IgD-negative memory B cell (primary cell): ENCODE data around the gene CEP170B. TPM values are rescaled to one million over a fixed set of nuclear protein-coding genes. Genes with fewer than 3 reads are reported as not detected.

Source experiments
- H3K27ac Mint-ChIP-seq, 3 donors: one replicate each; pipeline ENCODE4 v1.8.0; 2020 to 2022; ENCODE audit warnings: mild to moderate bottlenecking in 3 of 3, mixed read lengths in 3 of 3, moderate library complexity in 1 of 3
- H3K27me3 Mint-ChIP-seq: one replicate; pipeline ENCODE4 v1.8.0; 2021; ENCODE audit warnings: mixed read lengths
- H3K36me3 Mint-ChIP-seq: one replicate; pipeline ENCODE4 v1.8.0; 2020; ENCODE audit warnings: mild to moderate bottlenecking, mixed read lengths
- H3K4me1 Mint-ChIP-seq, 3 donors: one replicate each; pipeline ENCODE4 v1.8.0; 2020 to 2022; ENCODE audit warnings: mixed read lengths in 3 of 3, mild to moderate bottlenecking in 1 of 3
- H3K4me3 Mint-ChIP-seq, 4 donors: one replicate each; pipeline ENCODE4 v1.8.0; 2020 to 2022; ENCODE audit warnings: mild to moderate bottlenecking in 4 of 4, mixed read lengths in 4 of 4, moderate library complexity in 3 of 4
- H3K9me3 Mint-ChIP-seq, 3 donors: one replicate each; pipeline ENCODE4 v1.8.0; 2020 to 2021; ENCODE audit warnings: mixed read lengths in 3 of 3, mild to moderate bottlenecking in 1 of 3
- polyA plus RNA-seq: library from polyadenylated mRNA; unstranded; fragments of 300-500 nt; fragmentation: Illumina TruSeq; gene quantifications from one replicate; pipeline ENCODE4 v1.2.3, GENCODE V29; 2021

The CEP170B gene
- polyA plus RNA-seq, 1 donor from 2014 or later, result not detected

DNA sequence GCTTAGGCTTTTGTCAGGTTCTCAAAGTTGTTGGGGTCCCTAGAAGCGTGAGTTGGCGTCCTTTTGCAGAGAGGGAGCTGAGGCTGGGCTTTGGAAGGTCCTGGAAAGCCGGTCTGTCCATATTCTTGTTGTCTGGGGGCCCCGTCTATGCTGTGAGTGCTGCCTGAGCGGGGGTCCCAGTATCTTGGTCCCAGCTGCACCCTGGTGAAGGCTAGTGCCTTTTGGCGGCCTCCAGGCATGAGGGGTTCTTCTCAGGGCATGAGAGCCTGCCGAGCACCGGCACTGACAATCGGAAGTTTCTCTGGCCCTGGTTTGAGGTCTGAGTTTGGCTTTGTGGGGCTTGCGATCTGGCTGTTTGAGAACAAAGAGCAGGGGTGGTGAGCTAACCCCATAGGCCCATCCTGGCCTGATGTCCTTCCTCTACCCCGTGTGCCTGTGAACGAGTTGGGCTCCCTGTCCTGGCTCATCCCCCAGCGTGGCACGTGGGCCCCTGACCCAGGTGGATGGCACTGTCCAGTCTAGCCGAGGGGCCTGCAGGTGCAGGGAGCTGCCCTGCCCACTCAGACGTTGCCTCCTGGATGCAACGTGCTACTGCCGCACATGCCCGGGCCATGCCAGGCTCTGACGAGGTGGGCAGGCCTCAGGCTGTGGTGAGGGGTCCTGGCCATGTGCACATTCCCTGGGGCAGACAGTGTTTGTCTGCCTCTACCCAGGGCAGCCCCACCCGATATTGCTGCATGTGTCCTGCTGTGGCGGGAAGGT lies 3.9 kb downstream of the CEP170B start:
- H3K4me1 Mint-ChIP-seq, result peaks cover 4 to 7% (median 5%) of the 10 kb centered on the region in 3 donors
- no peaks in the 10 kb centered on the region for H3K36me3 Mint-ChIP-seq
- no peaks in the 10 kb centered on the region for H3K9me3 Mint-ChIP-seq
- no peak overlapping the region for H3K4me3 Mint-ChIP-seq
- no peak overlapping the region for H3K27ac Mint-ChIP-seq
- peaks cover 22% of the 10 kb centered on the region for H3K27me3 Mint-ChIP-seq

DNA sequence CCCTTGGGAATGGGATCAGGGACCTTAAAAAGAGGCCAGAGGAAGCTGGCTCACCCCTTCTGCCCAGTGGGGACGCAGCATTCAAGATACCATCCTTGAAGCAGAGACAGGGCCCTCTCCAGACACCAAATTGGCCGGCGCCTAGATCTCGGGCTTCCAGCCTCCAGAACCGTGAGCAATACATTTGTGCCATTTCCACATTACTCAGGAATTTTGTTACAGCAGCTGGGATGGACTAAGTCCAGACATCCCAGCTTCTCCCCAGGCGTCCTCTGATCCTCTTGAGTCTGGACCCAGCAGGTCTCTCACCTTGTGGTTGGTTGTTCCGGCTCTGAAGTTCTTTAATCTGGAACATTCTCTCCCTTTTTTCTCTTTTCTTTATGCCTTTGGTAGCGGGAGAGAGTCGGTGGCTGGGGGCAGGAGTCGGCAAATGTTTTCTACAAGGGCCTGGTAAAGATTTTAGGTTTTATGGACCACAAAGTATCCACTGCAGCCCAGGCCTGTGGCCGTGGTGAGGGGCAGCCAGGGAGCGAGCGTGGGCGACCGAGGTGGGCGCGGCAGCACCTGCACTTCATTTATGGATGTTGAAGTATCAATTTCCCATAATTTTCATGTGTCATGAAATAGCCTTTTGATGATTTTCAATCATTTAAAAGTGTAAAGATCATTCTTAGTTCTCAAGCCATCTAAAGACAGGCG lies 4.8 kb downstream of the CEP170B start:
- Mint-ChIP-seq H3K36me3 (no peaks in the 10 kb centered on the region), H3K4me1 (peaks cover 4 to 6% (median 5%) of the 10 kb centered on the region in 3 donors), H3K4me3 (peak overlapping the region in 1 of 4 donors; percentile 45), H3K27me3 (peaks cover 22% of the 10 kb centered on the region), H3K27ac (no peak overlapping the region), H3K9me3 (no peaks in the 10 kb centered on the region)

DNA sequence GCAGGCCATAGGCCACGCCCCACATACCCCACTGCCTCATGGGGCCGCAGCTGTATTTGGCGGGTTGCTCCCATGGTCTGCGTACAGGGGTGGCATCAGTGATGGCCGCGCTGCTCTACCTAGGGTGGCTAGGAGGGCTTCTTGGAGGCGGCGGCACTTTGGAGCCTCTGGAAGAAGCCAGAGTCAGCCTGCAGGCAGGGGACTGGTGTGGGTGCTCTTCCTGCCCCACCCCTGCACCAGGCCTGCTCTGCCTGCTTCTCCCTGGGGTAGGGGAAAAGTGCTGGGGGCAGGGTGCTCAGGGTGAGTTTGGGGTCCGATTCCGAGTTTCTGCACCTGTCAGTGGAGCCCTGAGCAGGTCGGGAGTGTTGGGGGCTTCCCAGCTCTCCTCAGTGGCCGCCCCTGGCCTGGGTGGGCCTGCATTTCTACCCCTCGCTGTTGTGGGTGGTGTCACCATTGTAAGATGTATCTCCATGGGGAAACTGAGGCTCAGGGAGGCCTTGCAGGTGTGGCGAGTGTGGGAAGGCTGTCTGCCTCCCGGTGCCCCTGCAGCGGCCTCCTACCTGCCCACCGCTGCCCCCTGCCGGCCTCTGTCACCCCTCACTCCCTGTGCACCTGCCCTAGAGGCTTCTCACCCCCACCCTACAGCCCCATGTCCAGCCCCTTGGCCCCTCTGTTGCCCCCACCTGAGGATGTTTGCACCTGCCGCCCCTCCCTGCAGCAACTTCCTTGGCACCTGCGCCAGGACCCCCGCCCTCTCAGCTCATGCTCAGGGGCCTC lies 5.5 kb downstream of the CEP170B start:
- H3K4me1 Mint-ChIP-seq, result peaks cover 4 to 6% (median 5%) of the 10 kb centered on the region in 3 donors
- no peaks in the 10 kb centered on the region for H3K9me3 Mint-ChIP-seq
- H3K4me3 Mint-ChIP-seq, result peak overlapping the region in 1 of 4 donors; percentile 49
- H3K27me3 Mint-ChIP-seq, result peaks cover 25% of the 10 kb centered on the region
- no peaks in the 10 kb centered on the region for H3K36me3 Mint-ChIP-seq
- no peak overlapping the region for H3K27ac Mint-ChIP-seq

DNA sequence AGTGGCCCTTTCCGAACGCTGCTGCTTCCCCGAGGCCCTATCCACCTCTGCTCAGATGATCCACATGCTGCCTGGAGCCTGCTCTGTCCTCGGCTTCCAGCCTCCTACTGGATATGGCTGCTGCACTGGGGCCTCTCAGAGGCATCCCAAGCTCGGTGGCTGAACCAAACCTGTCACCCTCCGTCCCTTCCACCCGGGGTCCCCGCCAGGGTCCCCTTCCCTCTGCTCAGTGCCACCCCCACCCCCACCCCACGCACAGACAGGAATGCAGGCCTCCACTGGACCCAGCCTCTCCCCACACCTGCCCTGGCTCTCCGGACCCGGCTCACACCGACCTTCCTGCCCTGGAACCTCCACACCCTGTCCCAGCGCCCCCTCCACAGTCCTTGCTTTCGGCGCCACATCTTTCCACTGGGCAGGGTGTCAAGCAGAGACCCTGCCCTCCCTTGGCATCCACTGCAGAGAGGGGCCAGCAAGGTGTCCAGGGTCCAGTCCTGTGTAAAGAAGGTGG lies 6.1 kb downstream of the CEP170B start:
- Mint-ChIP-seq H3K36me3 (no peaks in the 10 kb centered on the region), H3K27ac (no peak overlapping the region), H3K4me1 (peaks cover 4 to 6% (median 5%) of the 10 kb centered on the region in 3 donors), H3K9me3 (no peaks in the 10 kb centered on the region), H3K27me3 (peaks cover 25% of the 10 kb centered on the region), H3K4me3 (no peak overlapping the region)

DNA sequence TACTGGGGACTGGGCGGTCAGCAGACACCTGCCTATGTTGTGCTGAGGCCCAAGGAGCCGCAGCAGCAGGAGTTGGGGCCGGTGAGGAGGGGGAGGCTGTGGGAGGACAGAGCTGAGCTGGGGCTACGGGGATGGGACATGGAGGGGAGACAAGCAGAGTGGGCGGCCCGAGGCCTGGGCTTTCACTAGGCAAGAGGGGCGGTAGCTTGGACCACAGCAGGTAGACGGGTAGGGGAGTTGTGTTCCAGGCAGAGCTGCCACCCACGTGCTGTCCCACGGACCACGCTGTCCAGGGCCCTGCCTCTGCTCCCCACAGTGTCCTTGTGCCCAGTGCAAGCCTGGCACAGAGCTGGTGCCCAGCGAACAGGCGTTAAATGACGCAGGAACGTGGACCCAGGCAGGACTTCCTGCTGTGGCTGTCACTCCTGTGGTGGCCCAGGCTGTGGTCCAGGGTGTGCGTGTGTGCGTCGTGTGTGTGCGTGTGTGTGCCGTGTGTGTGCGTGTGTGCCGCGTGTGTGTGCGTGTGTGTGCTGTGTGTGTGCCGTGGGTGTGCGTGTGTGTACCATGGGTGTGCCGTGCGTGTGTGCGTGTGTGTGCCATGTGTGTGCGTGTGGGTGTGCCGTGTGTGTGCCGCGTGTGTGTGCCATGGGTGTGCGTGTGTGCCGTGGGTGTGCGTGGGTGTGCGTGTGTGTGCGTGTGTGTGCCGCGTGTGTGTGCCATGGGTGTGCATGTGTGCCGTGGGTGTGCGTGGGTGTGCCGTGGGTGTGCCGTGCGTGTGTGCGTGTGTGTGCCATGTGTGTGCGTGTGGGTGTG lies 6.8 kb downstream of the CEP170B start:
- peak overlapping the region in 1 of 4 donors; percentile 75 for H3K4me3 Mint-ChIP-seq
- H3K36me3 Mint-ChIP-seq, result no peaks in the 10 kb centered on the region
- no peak overlapping the region for H3K27ac Mint-ChIP-seq
- H3K27me3 Mint-ChIP-seq, result peaks cover 24% of the 10 kb centered on the region
- no peaks in the 10 kb centered on the region for H3K9me3 Mint-ChIP-seq
- H3K4me1 Mint-ChIP-seq, result peaks cover 4 to 6% (median 4%) of the 10 kb centered on the region in 3 donors

DNA sequence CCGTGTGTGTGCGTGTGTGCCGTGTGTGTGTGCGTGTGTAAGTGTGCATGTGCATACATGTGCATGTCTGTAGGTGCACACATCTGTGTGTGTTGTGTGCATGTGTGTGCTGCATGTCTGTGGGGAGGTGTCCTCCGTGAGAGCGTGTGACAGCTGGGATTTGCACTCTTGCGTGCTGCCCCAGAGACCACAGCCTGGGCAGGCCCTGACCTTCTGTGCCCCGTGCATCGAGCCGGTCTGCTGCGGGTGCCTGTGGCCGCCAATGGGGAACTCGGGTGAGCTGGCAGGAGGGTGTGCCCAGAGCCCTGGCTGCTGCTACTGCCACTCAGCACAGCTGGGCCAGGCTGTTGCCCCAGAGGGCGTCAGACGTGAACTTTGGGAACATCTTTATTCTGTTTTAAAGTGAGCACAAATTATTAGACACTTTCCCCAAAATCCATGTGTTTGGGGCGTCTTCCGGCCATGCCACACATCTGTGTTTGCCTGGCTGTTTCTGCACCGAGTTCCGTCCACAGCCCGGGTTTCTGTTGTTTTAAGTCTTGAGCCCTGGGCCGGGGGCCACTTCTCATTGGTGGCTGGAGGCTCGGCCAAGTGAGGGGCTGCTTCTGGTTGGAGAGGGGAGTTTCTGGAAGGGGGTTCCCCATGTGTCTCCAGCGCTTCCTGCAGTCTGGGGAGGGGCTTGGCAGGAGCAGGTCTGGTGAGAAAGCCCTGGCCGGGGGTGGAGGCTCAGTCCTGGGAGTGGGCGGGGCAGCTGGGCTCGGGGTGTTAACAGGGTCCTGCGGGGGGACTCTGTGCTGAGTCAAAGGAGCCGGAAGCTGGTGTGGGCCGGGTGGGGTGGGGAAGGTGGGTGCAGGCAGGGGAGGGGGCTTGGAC lies 7.6 kb downstream of the CEP170B start:
- no peaks in the 10 kb centered on the region for H3K9me3 Mint-ChIP-seq
- H3K36me3 Mint-ChIP-seq, result no peaks in the 10 kb centered on the region
- peaks cover 18% of the 10 kb centered on the region for H3K27me3 Mint-ChIP-seq
- H3K4me1 Mint-ChIP-seq, result peaks cover 4 to 6% (median 4%) of the 10 kb centered on the region in 3 donors
- no peak overlapping the region for H3K27ac Mint-ChIP-seq
- H3K4me3 Mint-ChIP-seq, result peak overlapping the region in 1 of 4 donors; percentile 75

DNA sequence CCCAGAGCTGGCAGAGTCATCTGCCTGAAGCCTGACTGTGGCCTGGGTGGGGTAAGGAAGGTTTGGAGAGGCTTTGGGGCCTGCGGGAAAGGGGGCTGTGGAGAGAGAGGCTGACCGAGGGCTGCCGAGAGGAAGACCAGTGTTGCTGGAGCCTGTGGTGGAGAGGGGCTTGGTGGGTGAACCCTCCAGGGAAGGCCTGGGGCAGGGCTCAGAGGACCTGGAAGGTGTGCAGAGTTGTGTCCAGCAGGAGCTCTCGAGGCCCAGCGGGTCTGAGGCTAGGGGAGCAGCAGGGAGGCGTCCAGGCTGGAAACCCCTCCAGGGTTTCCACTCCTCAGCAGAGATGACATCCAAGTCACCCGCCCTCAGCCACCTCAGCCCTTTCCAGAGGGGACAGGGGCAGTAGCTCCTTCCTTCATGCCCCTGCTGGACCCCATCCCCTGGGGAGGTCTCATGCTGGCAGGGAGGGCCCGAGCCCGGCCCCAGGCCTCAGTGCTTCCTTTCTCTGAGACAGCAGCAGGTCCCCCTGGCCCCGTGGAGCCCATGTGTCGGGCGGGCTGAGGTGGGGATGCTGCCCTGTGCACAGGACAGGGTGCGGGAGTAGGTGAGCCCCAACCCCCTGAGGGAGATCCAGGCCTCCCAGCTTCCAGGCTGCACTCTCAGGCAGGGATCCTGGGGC lies 8.4 kb downstream of the CEP170B start:
- Mint-ChIP-seq H3K36me3 (no peaks in the 10 kb centered on the region), H3K27ac (no peak overlapping the region), H3K9me3 (no peaks in the 10 kb centered on the region), H3K4me3 (peak overlapping the region in 1 of 4 donors; percentile 73), H3K4me1 (peaks cover 4 to 6% (median 4%) of the 10 kb centered on the region in 3 donors), H3K27me3 (peaks cover 15% of the 10 kb centered on the region)

DNA sequence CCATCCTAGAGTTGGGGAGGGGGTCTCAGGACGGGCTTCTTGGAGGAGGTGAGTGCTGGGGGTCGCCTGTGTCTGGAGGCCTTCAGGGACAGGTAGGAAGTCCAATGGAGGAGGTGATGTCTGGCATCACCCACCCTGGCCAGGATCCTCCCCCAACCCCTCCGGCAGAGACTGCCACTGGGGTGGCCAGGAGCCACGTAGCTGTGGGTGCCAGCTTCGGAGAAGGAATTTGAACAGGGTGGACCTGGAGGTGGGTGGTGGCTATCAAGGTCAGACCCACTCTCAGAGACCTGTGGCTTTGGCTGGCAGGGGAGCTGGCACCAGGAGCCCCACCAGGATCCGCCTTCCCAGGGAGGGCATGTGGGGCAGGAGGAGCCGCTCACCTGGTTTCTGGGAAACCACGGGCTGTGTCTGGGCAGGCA lies 9.1 kb downstream of the CEP170B start:
- no peak overlapping the region for H3K4me3 Mint-ChIP-seq
- H3K9me3 Mint-ChIP-seq, result no peaks in the 10 kb centered on the region
- no peak overlapping the region for H3K27ac Mint-ChIP-seq
- H3K4me1 Mint-ChIP-seq, result peaks cover 4 to 6% (median 4%) of the 10 kb centered on the region in 3 donors
- no peaks in the 10 kb centered on the region for H3K36me3 Mint-ChIP-seq
- peaks cover 15% of the 10 kb centered on the region for H3K27me3 Mint-ChIP-seq

DNA sequence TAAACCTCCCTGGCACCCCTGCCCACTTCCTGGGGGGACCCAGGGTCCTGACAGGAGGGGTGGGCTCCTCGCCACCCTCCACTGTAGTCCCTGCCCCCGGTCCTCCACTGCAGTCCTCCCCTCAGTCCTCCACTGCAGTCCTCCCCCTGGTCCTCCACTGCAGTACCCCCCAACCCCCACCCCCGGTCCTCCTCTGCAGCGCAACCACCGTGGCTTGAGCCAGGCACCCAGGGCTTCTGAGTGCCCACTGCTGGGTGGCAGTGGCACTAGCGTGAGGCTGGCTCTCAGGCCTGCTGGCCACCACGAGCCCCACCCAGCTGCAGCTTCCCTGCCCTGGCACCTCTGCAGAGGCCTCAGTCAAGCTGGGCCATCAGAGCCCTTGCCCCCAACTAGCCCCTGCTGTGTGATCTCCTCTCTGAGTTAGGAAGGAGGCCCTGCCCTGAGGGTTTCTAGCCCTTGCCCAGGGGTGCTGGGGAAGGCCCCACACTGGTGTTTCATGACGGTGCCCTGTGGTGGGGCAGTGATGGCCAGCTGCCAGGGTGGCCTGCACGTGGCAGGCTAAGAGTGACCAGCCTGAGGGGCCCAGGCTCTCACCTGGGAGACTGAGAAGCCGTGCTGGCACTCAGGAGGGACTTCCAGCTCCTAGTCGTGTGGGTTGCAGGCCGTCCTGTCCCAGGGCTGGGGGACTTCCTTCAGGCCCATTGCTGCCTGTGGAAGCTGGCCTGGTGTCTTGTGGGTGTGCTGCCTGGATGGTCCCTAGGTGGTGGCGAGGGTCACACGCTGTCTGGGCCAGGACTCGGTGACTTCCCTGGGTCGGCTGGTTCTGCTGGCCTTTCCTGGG lies 9.7 kb downstream of the CEP170B start:
- no peaks in the 10 kb centered on the region for H3K36me3 Mint-ChIP-seq
- H3K9me3 Mint-ChIP-seq, result no peaks in the 10 kb centered on the region
- peaks cover 11% of the 10 kb centered on the region for H3K27me3 Mint-ChIP-seq
- peaks cover 4 to 6% (median 4%) of the 10 kb centered on the region in 3 donors for H3K4me1 Mint-ChIP-seq
- no peak overlapping the region for H3K4me3 Mint-ChIP-seq
- no peak overlapping the region for H3K27ac Mint-ChIP-seq

DNA sequence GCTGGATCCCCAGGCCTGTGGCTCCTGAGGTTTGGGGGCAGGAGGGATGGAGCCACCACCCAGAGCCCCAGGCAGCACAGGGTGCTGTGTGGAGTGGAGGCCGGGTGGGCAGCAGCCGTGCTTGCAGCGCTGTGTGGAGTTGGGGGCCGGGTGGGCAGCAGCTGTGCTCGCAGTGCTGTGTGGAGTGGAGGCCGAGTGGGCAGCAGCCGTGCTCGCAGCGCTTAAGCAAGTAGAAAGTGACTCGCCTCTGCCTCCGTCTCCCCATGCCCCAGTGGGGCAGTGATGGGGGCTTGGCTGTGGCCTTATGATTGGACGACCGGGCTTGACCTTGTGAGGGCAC lies 10.3 kb downstream of the CEP170B start:
- peaks cover 9% of the 10 kb centered on the region for H3K27me3 Mint-ChIP-seq
- H3K4me3 Mint-ChIP-seq, result peak overlapping the region in 1 of 4 donors; percentile 17
- no peaks in the 10 kb centered on the region for H3K36me3 Mint-ChIP-seq
- peaks cover 4 to 6% (median 4%) of the 10 kb centered on the region in 3 donors for H3K4me1 Mint-ChIP-seq
- no peak overlapping the region for H3K27ac Mint-ChIP-seq
- H3K9me3 Mint-ChIP-seq, result no peaks in the 10 kb centered on the region

DNA sequence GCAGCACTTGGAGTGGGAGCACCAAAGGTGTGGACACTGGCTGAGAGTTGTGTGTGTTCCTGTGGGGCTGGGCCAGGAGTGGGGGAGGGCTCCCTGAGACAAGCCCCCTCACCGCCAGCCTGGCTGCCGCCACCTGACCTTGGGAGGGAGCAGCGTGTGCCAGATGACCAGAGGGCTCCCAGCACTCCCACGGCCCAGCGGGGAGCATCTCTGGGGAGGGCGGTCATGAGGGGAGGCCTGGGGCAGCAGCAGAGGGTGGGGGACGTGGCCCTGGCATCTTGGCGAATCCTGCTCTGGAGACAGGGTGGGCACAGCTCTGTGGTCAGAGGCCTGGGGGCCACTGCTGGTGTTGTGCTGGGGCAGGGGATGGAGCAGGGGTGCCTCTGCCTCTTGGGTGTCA lies 10.7 kb downstream of the CEP170B start:
- Mint-ChIP-seq H3K9me3 (peaks cover 0 to 2% (median 0%) of the 10 kb centered on the region in 3 donors), H3K36me3 (peaks cover under 1% of the 10 kb centered on the region), H3K4me3 (no peak overlapping the region), H3K27ac (no peak overlapping the region), H3K4me1 (peaks cover 4 to 6% (median 4%) of the 10 kb centered on the region in 3 donors), H3K27me3 (peaks cover 9% of the 10 kb centered on the region)

DNA sequence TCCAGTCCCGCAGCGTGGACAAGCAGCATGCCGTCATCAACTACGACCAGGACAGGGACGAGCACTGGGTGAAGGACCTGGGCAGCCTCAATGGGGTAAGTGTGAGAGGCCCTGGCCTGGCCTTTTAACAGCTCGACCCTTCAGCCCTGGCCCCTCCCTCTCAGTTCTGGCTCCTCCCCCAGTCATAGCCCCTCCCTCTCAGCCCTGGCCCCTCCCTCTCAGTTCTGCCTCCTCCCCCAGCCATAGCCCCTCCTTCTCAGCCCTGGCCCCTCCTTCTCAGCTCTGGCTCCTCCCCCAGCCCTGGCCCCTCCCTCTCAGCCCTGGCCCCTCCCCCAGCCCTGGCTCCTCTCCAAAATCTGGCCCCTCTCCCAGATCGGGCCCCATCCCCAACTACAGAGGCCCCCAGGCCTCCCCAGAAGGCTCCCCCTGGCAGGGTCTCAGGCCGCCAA lies 11.2 kb downstream of the CEP170B start:
- Mint-ChIP-seq H3K36me3 (peaks cover 2% of the 10 kb centered on the region), H3K9me3 (peaks cover 0 to 2% (median 0%) of the 10 kb centered on the region in 3 donors), H3K4me3 (no peak overlapping the region), H3K4me1 (peaks cover 4 to 6% (median 4%) of the 10 kb centered on the region in 3 donors), H3K27me3 (peaks cover 9% of the 10 kb centered on the region), H3K27ac (no peak overlapping the region)
